ENCODE measurements around the gene SPRYD7. TPM values are rescaled to one million over a fixed set of nuclear protein-coding genes. Genes with fewer than 3 reads are reported as not detected.
"Not testable (repeated sequence)": the region's sequence is repeated elsewhere in the genome, so short reads cannot be mapped to it uniquely, and the experiment has no call there.

The SPRYD7 gene
- total RNA-seq, 1 experiment from 2014 or later = 8.4 TPM

DNA sequence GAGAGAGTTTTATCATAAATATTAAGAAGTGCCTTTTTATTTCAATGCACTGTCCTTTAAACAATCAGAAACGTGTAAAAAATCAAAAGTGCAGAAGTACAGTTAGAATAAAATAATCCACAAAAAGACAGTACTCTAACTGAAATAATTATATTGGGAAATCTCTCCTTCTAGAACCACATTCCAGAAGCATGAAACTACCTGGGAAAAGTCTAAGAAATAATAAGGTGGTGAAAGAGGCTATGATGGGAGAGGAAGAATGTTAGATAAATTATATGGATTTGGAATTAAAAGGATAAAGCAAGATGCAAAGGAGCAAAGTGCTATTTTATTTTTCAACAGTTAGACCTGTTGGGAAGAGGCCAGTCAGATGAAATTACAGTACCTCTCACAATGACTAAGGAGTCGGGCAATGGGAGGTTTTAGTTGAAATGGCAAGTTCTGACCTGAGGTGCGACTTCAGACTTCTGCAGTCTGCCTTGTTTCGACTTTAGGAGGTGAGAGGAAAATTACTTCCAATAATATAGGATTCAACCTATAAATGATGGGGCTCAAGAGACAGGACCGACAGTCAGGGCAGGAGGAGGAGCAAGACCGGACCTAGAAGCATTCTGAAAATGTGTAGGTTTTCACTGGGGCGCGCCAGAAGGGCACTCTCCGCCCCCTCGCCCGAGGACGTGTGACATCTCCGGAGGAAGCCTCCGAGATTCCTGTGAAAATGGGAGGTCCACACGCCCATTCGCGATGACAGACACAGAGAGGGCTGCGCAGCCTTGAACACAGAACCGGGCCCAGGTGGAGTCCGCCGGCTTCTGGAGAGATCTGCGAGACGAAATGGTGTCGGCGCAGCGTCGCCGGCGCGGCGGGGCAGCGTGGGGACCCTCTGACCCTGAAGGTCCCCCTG is 717 bp downstream of the SPRYD7 start:
- in situ Hi-C loops (cut with HindIII; ENCODE audit: low sequenced_read_pairs) = no loop called here
- DNase-seq (ENCODE audit: low spot score) = peak; percentile 61

DNA sequence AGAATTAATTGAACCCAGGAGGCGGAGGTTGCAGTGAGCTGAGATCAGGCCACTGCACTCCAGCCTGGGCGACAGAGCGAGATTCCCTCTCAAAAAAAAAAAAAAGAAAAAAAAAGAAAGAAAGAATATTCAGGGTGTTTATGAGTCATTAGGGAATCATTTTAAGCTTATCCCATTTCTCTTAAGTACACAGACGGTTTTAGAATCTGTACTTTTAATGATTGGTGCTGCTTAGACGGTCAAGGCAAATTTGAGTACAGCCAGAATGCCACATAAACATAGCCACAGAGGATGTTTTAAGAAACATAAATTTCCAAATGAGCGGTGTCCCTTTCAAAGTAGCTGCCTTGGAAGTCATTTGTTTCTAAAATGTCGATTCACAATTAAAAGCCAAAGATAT is 2.6 kb downstream of the SPRYD7 start:
- in situ Hi-C loops (cut with HindIII; ENCODE audit: low sequenced_read_pairs) = no loop called here
- no peak for DNase-seq (ENCODE audit: low spot score)

DNA sequence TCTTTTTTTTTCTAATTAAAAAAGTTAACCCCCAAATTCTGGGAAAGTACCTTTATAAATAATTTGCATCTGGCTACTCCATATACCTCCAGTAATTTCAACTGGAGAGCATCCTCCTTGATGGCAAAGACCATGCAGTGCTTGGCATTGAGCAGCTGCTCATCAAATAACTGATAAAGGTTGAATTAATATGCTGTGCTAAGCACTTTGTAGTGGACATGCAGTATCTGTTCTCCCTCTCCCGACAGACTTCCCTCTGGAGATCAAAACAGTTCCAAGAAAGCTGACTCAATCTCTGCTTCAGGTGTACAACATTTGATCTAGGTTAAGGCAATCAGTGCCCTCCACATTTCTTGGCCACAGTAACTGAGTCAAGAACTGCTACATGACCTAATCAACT is 3.3 kb downstream of the SPRYD7 start:
- in situ Hi-C loops (cut with HindIII; ENCODE audit: low sequenced_read_pairs) = no loop called here

DNA sequence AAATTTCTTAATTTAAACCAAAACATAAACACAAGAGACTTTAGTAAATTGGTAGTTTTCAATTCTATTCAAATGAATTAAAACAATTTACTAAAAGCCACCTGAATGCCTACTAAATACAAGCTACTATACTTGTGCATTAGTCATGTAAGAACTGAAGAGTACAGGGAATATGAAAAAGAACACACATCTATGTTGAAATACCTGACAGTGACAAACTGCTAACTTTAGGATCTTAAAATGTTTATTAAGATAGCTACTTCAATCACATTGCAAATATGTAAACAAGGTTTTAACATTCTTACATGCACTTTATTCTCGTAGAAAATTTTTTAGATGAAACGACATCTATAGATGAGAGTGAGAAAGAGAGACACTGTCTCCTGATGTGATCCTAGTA is 4.1 kb downstream of the SPRYD7 start:
- in situ Hi-C loops (cut with HindIII; ENCODE audit: low sequenced_read_pairs) = no loop called here
- no peak for DNase-seq (ENCODE audit: low spot score)

More for the DNA sequence above, 3.3 kb downstream of the SPRYD7 start:
- no peak for DNase-seq (ENCODE audit: low spot score)

DNA sequence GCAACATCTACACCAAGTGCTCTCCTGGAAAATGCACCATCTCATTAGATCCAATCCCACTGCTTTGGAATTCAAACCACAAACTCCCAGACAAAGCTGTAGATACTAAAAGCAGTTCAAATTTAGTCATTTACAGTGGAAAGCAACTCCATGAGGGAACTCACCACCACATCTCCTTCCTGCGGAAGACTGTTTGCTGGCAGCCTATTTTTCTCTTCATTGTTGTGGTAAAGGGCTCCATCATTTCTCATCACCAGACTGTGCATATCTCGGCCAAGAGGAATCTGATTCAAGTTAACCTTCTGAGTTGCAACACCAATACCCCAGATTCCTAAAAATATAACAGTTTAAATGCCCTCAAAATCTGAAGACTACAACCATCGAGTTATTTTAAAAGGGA is 8.4 kb downstream of the SPRYD7 start:
- no peak for DNase-seq (ENCODE audit: low spot score)
- in situ Hi-C loops (cut with HindIII; ENCODE audit: low sequenced_read_pairs) = no loop called here

DNA sequence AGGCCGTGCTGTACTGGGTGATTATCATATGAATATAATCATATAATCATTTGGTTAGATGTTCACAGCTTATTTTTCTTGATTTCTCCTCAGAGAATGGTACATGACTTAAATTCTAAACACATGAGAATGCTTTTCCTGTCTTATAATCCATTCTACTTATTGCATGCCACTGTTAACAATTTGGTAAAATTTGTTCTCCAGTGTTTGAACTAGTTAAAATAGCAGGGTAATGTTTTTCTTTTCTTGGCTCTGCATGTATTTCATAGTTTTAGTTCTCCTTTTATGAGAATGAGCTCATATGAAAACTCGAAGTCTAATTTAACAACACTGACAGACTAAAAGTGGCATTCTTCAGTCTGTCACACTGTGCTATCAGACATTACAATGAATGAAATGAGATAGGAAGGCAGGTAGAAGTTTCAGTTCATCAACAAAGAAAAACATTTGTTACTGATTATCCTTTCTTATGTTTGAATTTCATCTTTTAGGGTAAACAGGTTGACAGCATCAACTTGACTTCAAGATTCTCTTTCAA is 10.2 kb downstream of the SPRYD7 start:
- in situ Hi-C loops (cut with HindIII; ENCODE audit: low sequenced_read_pairs) = no loop called here
- DNase-seq (ENCODE audit: low spot score) = no peak

DNA sequence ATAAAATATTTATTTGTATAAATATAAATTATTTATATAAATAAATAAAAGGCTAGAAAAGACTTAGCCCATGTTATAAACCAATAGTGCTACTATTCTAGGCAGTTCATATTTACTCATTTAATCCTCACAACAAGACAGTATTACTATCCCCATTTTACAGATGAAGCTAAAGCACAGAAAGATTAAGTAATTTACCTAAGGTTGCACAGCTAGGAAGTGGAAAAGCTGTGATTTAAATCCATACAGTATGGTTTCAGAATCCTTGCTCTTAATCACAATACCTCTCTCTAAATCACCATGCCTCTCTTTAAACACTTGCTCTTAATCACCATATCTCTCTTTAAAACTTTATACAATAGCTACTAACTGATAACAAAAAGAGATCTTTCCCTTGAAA is 13.8 kb downstream of the SPRYD7 start:
- no peak for DNase-seq (ENCODE audit: low spot score)
- in situ Hi-C loops (cut with HindIII; ENCODE audit: low sequenced_read_pairs) = no loop called here

DNA sequence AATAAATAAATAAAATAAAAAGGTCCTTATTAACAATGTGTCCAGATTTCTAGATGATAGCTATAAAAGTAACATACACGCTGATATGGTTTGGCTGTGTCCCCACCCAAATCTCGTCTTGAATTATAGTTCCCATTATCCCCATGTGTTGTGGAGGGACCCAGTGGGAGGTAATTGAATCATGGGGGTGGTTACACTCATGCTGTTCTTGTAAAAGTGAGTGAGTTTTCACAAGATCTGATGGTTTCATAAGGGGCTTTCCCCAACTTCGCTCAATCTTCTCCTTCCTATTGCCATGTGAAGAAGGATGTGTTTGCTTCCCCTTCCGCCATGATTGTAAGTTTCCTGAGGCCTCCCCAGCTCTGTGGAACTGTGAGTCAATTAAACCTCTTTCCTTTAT is 15.2 kb downstream of the SPRYD7 start:
- DNase-seq (ENCODE audit: low spot score); in situ Hi-C loops (cut with HindIII; ENCODE audit: low sequenced_read_pairs): not testable (repeated sequence)

DNA sequence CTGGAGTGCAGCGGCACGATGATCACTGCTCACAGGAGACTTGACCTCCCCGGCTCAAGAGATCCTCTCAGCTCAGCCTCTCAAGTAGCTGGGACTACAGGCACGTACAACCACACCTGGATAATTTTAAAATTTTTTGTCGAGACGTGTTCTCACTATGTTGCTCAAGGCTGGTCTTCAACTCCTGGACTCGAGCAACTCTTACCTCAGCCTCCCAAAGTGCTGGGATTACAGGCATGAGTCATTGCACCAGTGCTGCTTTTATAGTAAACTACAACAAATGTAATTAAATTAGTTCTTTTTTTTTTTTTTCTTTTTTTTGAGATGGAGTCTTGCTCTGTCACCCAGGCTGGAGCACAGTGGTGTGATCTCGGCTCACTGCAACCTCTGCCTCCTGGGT is 18.0 kb downstream of the SPRYD7 start:
- in situ Hi-C loops (cut with HindIII; ENCODE audit: low sequenced_read_pairs); DNase-seq (ENCODE audit: low spot score): not testable (repeated sequence)

DNA sequence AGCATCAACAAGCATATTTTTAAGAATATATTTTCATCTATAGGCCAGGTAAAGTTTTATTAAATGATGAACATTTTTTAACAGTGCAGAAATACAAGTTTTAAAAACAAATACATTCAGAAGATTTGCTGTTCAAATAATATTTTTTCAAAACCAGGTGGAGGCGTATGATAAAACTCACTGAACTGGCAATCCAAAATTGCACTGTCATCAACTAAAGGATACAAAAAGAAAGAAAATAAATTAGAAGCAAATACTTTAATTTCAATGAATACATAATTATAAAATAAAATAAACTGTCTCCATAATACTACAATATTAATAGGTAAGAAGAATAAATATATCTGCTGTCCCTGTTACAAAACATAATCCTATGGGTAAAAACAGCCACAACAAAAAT is 21.2 kb downstream of the SPRYD7 start:
- in situ Hi-C loops (cut with HindIII; ENCODE audit: low sequenced_read_pairs) = no loop called here
- no peak for DNase-seq (ENCODE audit: low spot score)

DNA sequence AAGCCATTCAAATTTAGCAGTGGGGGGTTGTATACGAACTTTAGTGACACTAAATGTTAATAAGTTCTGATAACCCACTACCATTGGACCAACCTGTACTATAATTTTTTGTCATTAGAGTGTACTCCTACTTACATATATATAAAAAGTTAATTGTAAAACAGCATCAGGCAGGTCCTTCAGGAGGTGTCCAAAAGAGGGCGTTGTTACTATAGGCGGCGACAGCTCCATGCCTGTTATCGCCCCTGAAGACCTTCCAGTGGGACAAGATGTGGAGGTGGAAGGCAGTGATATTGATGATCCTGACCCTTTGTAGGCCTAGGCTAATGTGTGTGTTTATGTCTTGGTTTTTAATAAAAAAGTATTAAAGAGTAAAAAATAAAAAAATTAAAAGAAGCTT is 27.5 kb downstream of the SPRYD7 start:
- in situ Hi-C loops (cut with HindIII; ENCODE audit: low sequenced_read_pairs) = no loop called here
- no peak for DNase-seq (ENCODE audit: low spot score)

DNA sequence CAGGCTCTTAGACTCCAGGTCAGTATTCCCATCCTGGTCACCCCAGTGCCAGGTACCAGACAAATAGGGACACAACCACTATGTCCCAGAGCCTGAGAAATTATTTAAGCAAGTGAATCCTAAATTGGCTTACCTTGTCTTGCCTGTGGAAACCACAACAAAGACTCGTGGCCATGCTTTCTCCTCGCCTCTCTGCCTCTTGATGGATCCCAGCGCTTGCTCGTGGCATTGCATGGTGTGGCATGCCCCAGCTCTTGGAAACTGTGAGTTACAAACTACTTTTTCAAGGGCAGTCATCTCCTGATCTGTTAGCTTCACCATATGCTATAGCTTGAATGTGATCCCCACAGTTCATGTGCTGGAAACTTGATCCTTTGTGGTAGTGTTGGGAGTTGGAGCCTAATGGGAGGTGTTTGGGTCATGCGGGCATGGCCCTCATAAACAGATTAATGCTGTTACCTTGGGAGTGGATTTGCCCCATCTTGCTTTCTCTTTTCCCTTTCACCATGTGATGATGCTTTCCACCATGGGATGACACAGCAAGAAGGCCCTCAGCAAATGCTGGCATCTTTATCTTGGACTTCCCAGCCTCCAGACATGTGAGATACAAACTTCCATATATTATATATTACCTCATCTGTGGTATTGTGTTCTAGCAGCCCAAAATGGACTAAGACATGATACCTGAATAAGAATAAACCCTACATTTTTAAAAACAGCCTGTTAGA is 31.2 kb downstream of the SPRYD7 start:
- in situ Hi-C loops (cut with HindIII; ENCODE audit: low sequenced_read_pairs) = no loop called here

DNA sequence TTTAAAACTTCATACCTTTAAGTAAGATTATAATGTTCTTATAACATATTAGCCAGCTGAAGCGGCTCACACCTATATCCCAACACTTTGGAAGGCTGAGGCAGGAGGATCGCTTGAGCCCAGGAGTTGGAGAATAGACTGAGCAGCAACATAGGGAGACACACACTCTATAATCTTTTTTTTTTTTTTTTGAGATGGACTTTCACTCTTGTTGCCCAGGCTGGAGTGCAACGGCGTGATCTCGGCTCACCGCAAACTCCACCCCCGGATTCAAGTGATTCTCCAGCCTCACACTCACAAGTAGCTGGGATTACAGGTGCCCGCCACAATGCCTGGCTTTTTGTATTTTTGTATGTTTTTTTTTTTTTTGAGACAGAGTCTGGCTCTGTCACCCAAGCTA is 37.3 kb downstream of the SPRYD7 start:
- DNase-seq (ENCODE audit: low spot score) = no peak
- in situ Hi-C loops (cut with HindIII; ENCODE audit: low sequenced_read_pairs) = no loop called here

More for the DNA sequence above, 31.2 kb downstream of the SPRYD7 start:
- no peak for DNase-seq (ENCODE audit: low spot score)

DNA sequence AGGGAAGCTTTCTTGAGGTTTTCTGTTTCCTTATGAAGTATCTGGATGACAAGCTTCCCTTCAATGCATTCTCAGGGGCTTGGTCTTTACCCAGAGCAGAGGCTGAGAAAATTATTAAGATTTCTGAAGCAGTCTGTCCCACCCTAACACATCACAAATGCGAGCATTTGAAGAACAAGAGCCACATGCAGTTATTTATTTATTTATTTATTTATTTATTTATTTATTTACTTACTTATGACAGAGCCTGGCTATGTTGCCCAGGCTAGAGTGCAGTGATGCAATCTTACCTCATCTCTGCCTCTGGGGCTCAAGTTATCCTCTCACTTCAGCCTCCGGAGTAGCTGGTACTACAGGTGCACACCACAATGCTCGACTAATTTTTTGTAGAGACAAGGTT is 38.4 kb downstream of the SPRYD7 start:
- in situ Hi-C loops (cut with HindIII; ENCODE audit: low sequenced_read_pairs) = no loop called here
- no peak for DNase-seq (ENCODE audit: low spot score)

DNA sequence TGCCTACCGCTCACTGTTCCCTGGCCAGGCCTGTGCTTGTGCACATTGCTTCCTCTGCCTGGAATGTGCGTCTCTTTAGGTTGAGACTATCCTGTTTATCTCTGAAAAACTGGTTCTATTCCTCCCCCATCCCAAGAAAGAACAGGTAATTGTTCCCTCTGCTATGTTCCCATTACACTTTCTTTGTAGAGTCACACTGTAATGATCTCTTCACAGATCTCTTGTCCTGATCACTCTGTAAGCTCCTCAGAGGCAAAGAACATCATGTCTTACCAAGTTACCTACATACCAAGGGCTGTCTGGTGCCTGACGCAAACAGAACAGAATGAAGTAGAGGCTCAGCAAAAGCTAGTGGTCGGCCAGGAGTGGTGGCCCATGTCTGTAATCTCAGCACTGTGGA is 40.3 kb downstream of the SPRYD7 start:
- in situ Hi-C loops (cut with HindIII; ENCODE audit: low sequenced_read_pairs) = no loop called here
- no peak for DNase-seq (ENCODE audit: low spot score)

DNA sequence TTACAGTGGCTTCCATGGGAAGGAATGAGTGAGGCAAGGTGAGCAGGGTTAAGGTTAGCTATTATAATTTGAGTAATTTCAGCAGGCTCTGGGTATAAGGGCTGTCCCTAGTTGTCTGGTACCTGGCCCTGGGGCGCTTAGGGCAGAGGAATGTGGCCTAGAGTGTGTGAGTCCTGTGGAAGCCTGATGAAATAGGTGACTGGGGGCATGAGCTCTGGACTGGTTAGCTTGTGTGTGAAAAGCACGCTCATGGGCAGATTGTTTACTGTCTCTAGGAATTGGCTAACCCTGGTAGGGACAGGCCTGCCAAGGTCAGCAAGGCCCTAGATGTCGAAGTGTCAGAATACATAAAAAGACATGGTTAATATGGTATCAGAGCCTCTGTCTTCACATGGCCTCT is 42.5 kb downstream of the SPRYD7 start:
- in situ Hi-C loops (cut with HindIII; ENCODE audit: low sequenced_read_pairs) = no loop called here
- no peak for DNase-seq (ENCODE audit: low spot score)

DNA sequence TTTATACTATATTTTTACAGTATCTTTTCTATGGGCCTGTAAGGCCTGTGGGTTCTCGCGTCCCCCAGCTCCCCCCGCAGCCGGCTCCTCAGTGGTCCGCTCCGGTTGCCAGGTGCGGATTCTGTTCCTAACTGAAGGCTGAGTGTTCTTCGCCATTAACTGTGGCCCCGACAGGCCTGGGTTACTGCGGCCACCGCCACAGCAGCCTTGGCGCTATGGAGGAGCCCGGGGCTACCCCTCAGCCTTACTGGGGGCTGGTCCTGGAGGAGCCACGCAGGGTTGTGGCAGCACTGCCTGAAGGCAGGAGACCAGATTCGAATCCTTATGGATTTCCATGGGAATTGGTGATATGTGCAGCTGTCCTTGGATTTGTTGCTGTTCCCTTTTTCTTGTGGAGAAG is 45.8 kb downstream of the SPRYD7 start:
- DNase-seq (ENCODE audit: low spot score) = no peak
- in situ Hi-C loops (cut with HindIII; ENCODE audit: low sequenced_read_pairs) = no loop called here

DNA sequence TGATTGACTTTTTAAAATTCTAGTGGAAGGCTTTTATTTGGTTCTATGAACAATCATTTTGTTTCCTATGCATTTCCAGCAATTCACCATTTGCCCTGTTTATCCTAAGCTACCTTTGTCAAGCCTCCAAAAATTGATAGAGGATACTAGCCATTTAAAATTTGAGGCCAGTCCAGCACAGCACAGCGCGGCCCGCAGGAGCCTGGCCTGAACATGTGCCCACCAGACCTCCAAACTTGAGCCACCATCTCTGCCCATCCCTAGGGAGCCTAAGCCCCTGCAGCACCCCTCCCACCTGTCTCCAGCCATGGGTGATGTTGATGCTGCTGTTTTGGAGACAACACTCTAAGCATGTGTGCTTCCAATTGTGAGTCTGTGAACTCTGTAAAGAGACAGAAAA is 57.5 kb downstream of the SPRYD7 start:
- in situ Hi-C loops (cut with HindIII; ENCODE audit: low sequenced_read_pairs) = no loop called here
- no peak for DNase-seq (ENCODE audit: low spot score)

DNA sequence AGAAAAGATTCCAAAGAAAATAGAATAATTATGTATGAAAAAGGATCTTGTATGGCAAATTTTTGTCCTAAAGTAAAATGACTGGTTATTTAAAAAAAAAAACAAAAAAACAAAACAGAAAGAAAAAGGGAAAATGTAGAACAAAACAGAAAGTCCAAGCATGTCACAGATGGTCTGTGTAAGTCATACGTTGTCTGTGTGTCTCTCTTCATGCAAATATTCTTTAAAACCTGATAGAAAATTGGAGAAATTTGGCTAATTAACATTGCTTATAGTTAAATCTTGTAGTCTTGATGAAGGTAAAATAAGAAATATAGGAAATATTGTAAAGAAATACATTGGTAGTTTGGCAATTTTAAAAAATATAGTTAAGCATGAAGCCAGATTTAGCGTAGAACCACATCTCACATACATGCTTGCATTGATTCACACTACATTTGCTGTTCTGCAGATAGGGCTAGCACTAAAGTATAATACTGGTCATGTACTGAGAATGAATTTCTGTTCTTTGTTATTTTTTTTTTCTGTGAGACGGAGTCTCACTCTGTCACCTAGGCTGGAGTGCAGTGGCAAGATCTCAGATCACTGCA is 58.4 kb downstream of the SPRYD7 start:
- DNase-seq (ENCODE audit: low spot score) = no peak
- in situ Hi-C loops (cut with HindIII; ENCODE audit: low sequenced_read_pairs) = no loop called here

DNA sequence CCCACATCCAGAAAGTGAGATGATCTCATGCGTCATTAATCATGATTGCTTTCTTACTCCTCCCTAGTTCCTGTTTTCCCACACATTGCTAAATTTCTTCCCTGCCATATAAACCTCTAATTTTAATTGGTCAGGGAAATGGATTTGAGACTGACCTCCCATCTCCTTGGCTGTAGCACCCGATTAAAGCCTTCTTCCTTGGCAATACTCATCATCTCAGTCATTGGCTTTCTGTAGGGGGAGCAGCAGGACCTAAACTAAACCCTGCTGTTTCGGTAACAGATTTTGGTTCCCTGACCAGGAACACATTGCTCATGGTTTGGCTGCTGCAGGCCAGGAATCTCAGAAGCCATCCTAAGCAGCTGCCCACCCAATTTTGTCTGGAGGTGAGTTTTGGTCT is 61.7 kb downstream of the SPRYD7 start:
- in situ Hi-C loops (cut with HindIII; ENCODE audit: low sequenced_read_pairs) = no loop called here
- DNase-seq (ENCODE audit: low spot score) = no peak

Data from G401 (cell line).